ENCODE data around the gene MYLK2. TPM values are rescaled to one million over a fixed set of nuclear protein-coding genes. Genes with fewer than 3 reads are reported as not detected.

Gene MYLK2
- total RNA-seq, 3 donors from 2014 or later (not counting 1 experiment from before 2014, with no cell fraction given) = 0.12 TPM; not detected in 2

DNA sequence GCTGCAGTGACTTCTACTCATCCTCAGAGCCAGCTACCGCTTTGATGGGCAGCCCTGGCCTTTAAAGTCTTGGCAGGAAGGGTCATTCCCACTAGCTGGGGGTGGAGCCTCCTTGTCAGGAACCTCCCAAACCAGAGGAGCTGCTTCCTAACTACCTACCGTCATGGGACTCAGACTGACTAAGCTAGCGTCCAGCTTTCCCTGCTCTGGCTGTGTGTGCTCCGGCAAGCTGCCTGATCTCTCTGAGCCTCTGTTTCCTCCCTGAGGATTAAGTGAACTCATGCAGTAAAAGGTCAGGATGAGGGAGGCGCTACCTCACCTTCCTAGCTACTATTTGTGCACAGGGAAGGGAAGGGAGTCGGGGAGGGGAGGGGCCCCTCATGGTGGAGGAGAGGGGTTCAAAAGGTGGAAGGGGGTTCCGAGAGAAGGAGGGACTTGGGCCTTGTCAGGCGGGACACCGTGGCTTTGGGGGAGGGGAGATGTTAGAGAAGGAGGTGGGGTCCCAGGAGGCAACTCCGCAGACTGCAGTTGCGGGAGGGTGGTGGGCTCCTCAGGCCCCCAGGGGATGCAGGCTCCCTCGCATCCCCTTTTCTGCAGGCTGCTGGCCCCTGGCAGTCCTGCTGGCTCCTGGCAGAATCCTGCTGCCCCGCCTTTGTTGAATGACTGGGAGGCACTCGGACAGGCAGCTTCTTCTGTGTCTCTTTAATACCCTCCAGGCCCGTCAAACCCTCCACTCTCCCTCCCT is 41.4 kb downstream of the MYLK2 start:
- H3K9me3 Mint-ChIP-seq = no peaks in the 10 kb centered on the region
- TF ChIP-seq, protein P1, sequence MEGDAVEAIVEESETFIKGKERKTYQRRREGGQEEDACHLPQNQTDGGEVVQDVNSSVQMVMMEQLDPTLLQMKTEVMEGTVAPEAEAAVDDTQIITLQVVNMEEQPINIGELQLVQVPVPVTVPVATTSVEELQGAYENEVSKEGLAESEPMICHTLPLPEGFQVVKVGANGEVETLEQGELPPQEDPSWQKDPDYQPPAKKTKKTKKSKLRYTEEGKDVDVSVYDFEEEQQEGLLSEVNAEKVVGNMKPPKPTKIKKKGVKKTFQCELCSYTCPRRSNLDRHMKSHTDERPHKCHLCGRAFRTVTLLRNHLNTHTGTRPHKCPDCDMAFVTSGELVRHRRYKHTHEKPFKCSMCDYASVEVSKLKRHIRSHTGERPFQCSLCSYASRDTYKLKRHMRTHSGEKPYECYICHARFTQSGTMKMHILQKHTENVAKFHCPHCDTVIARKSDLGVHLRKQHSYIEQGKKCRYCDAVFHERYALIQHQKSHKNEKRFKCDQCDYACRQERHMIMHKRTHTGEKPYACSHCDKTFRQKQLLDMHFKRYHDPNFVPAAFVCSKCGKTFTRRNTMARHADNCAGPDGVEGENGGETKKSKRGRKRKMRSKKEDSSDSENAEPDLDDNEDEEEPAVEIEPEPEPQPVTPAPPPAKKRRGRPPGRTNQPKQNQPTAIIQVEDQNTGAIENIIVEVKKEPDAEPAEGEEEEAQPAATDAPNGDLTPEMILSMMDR (IDR thresholded peaks at IDR 0.05) = no peak
- Histone ChIP-seq H3K4me1 (ENCODE audit: control insufficient read depth, insufficient read depth, low read length) (peaks cover 25% of the 10 kb centered on the region), H3K36me3 (ENCODE audit: control insufficient read depth, insufficient read depth, low read length) (no peaks in the 10 kb centered on the region), H3K27me3 (ENCODE audit: control insufficient read depth, insufficient read depth, low read length) (peaks cover 17% of the 10 kb centered on the region), H3K4me3 (ENCODE audit: low read length) (peak overlapping the region; percentile 10), H3K9me3 (ENCODE audit: control insufficient read depth, insufficient read depth, low read length) (no peaks in the 10 kb centered on the region), H3K27ac (ENCODE audit: low read length) (no peak overlapping the region)
- H3K4me1 Mint-ChIP-seq = peaks cover 0 to 13% of the 10 kb centered on the region in 2 donors
- H3K27me3 Mint-ChIP-seq (ENCODE audit: low read depth in 2 of 2) = peaks cover 9 to 17% of the 10 kb centered on the region in 2 donors
- ATAC-seq (no peak), DNase-seq (no peak)
- intact Hi-C loops (cut with micrococcal nuclease) = no loop called here
- 43% methylated on average over 14 of the region's 15 CpGs for WGBS (ENCODE audit: insufficient coverage)
- no peaks in the 10 kb centered on the region for H3K36me3 Mint-ChIP-seq
- peak overlapping the region; percentile 49 for H3K4me3 Mint-ChIP-seq
- H3K27ac Mint-ChIP-seq = no peak overlapping the region

GRCh38 chr20:31861135-31861384 is 41.9 kb downstream of the MYLK2 start:
- H3K27ac Mint-ChIP-seq = no peak overlapping the region
- H3K4me3 Mint-ChIP-seq = peak overlapping the region; percentile 49
- peaks cover 9 to 17% of the 10 kb centered on the region in 2 donors for H3K27me3 Mint-ChIP-seq (ENCODE audit: low read depth in 2 of 2)
- ATAC-seq (peak; percentile 36 to 46 (median 43)), DNase-seq (no peak)
- under 1% methylated on average over 20 of the region's 20 CpGs for WGBS (ENCODE audit: insufficient coverage)
- Histone ChIP-seq H3K36me3 (ENCODE audit: control insufficient read depth, insufficient read depth, low read length) (no peaks in the 10 kb centered on the region), H3K27ac (ENCODE audit: low read length) (no peak overlapping the region), H3K27me3 (ENCODE audit: control insufficient read depth, insufficient read depth, low read length) (peaks cover 17% of the 10 kb centered on the region), H3K4me3 (ENCODE audit: low read length) (peak overlapping the region; percentile 10), H3K4me1 (ENCODE audit: control insufficient read depth, insufficient read depth, low read length) (peaks cover 25% of the 10 kb centered on the region), H3K9me3 (ENCODE audit: control insufficient read depth, insufficient read depth, low read length) (no peaks in the 10 kb centered on the region)
- H3K4me1 Mint-ChIP-seq = peaks cover 0 to 13% of the 10 kb centered on the region in 2 donors
- TF ChIP-seq, protein P1 (IDR thresholded peaks at IDR 0.05) = no peak
- intact Hi-C loops (cut with micrococcal nuclease) = no loop called here
- no peaks in the 10 kb centered on the region for H3K36me3 Mint-ChIP-seq
- no peaks in the 10 kb centered on the region for H3K9me3 Mint-ChIP-seq

- 13% methylated on average over 60 of the region's 60 CpGs for WGBS (ENCODE audit: insufficient coverage)
- peak; percentile 63 to 81 for DNase-seq
- ATAC-seq = peak; percentile 82 to 96 (median 95)
- peak overlapping the region; percentile 10 for H3K4me3 ChIP-seq (ENCODE audit: low read length)
- Mint-ChIP-seq H3K27ac (peak overlapping the region in 1 of 2 donors; percentile 52), H3K36me3 (no peaks in the 10 kb centered on the region), H3K9me3 (no peaks in the 10 kb centered on the region), H3K4me3 (peak overlapping the region; percentile 82), H3K27me3 (ENCODE audit: low read depth in 2 of 2) (peaks cover 9 to 17% of the 10 kb centered on the region in 2 donors), H3K4me1 (peaks cover 0 to 13% of the 10 kb centered on the region in 2 donors)
- H3K27ac ChIP-seq (ENCODE audit: low read length) = no peak overlapping the region
- H3K9me3 ChIP-seq (ENCODE audit: control insufficient read depth, insufficient read depth, low read length) = no peaks in the 10 kb centered on the region
- peaks cover 17% of the 10 kb centered on the region for H3K27me3 ChIP-seq (ENCODE audit: control insufficient read depth, insufficient read depth, low read length)
- intact Hi-C loops (cut with micrococcal nuclease) = no loop called here
- no peaks in the 10 kb centered on the region for H3K36me3 ChIP-seq (ENCODE audit: control insufficient read depth, insufficient read depth, low read length)
- TF ChIP-seq, protein P1 (IDR thresholded peaks at IDR 0.05) = no peak
- peaks cover 25% of the 10 kb centered on the region for H3K4me1 ChIP-seq (ENCODE audit: control insufficient read depth, insufficient read depth, low read length)
Observed at GRCh38 chr20:31861385-31862156, 42.4 kb downstream of the MYLK2 start.

Measured in natural killer cell (primary cell).